OCI-M1 (cell line): Measurements from ENCODE around the gene TEP1.

Experiments
- DNase-seq: peaks from one replicate; lab custom pipeline; 2025; lab: John Stamatoyannopoulos, UW

TEP1 gene

GRCh38 chr14:20429801-20430669 lies 16.7 kb upstream of the TEP1 start:
- no peak for DNase-seq

DNA sequence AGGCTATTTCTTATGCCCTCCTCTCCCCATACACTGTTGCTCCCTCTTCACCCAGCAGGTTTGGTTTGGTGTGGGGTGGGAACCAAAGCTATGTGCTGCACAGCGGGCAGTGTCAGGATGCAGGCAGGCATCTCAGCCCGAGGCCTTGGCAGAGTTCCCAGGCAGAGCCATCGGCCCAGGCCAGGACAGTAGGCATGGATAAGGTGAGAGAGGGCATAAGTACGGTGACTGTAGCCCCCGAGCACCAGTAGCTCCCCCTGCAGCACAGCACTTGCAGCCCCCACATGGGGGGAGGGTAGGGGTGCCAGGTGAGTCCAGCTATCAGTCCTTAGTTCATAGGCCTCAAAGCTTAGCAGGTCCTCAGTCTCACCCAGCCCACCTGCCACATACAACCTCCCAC lies 15.5 kb upstream of the TEP1 start:
- DNase-seq, result no peak

- no peak for DNase-seq
Observed at GRCh38 chr14:20428010-20428365, 14.7 kb upstream of the TEP1 start.

- peak; percentile 64 for DNase-seq
Observed at GRCh38 chr14:20427231-20428009, 14.1 kb upstream of the TEP1 start.

DNA sequence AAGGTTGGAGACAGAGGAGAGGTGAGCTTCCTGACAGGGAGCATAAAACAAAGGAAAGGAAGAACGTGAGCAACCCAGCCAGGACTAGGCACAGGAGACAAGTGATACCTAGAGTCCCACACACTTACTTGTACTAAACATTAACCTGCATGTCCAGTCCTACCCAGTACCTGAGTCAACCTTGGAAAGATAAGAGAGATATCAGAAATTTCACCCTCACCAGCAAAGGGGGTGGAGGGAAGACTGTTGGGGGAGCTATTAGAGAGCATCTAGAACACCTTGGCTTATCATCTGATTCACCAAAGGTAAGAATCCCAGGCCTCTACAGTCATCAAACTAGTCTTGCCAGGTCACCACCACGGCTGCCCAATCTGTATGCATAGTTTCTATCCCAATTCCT lies 11.6 kb upstream of the TEP1 start:
- DNase-seq, result no peak

DNA sequence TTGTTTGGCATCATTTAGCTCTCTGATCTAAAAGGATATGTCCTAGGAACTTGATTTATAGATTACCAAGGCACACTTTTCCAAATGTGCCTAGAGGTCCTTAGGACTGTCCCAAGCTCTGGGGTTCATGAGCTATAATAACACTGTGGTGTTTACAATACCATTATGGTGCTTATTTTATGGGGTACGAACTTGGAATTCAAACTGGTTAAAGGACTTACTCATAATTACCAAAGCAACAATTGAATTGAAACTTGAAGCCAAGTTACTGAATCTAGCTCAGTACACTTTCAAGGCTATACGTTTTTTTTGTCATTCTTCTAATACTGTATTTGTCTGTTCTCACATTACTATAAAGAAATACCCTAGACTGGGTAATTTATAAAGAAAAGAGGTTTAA lies 9.6 kb upstream of the TEP1 start:
- no peak for DNase-seq

DNA sequence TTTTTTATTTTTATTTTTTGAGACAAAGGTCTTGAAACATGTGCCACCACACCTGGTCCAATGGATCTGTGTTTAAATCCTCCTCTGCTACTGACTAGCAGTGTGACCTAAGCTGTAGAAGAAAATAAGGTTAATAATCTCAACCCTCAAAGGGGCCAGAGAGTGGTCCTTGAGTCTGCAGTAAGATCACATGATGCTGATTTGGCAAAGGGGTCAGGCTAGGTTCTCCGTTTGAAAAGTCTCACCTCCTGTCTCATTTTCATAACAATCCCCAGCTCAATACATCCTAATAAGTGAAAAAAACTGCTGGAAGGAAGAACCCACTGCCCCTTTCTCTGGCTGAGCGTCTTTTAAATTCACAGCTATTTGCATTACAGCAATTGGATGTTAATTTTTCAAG lies 8.0 kb upstream of the TEP1 start:
- no peak for DNase-seq

DNA sequence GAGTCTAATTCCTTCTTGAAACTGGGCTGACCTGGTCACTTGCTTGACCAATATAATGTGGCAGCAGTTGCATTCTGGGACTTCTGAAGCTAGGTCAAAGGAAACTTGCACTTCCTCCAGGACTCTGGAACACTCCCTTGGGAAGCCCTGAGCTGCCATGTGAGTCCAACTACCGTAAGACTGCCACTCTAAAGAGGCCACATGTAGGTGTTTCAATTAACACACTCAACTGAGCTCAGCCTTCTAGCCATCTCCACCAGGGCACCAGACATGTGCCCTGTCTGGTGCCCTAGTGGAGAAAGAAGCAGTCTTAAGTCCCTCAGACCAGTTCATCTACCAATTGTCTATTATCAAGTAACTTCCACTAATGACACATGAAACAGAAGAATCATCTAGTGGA lies 6.1 kb upstream of the TEP1 start:
- no peak for DNase-seq

- no peak for DNase-seq
Observed at GRCh38 chr14:20418501-20418909, 5.2 kb upstream of the TEP1 start.

GRCh38 chr14:20417250-20418186 lies 4.2 kb upstream of the TEP1 start:
- DNase-seq, result no peak

- no peak for DNase-seq
Observed at GRCh38 chr14:20416223-20416622, 2.9 kb upstream of the TEP1 start.

DNA sequence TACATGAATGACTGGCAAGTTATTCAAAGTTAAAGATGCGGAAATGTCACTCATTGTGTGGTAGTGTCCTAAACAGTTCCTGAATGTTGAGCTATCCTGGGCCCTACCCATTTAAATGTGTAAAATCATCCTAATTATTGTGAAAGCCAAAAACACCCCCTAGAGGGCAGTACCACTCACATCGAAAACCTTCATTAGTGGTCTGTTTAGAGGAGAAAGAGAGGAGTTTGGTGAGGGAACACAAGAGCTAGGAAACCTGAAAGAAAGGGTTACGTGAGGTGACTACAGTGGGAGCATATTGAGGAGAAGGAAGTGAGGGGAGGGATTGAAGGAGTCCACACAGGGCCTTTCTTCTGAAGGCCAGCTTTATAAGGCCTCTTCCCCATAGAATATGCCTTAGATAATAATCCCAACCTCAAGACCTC lies 2.5 kb upstream of the TEP1 start:
- DNase-seq, result peak; percentile 87

DNA sequence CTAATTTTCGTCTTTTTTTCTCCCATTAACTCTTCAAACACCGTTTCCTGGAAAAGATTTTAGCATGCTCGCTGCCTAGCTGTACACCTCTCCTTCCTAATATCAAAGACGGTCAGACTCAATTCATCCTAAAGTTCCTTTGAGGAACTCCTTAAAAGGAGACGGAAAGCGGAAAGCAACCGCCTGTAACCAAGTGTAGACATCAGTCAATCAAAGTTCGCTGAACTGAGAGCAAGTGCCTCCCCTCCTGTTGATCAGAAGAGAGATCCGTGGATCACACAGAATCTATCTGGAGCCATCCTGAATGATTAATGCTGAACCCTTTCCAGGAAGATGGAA lies 412 bp upstream of the TEP1 start:
- peak; percentile 62 for DNase-seq

- peak; percentile 19 for DNase-seq
Observed at GRCh38 chr14:20412411-20412810, 890 bp downstream of the TEP1 start.

DNA sequence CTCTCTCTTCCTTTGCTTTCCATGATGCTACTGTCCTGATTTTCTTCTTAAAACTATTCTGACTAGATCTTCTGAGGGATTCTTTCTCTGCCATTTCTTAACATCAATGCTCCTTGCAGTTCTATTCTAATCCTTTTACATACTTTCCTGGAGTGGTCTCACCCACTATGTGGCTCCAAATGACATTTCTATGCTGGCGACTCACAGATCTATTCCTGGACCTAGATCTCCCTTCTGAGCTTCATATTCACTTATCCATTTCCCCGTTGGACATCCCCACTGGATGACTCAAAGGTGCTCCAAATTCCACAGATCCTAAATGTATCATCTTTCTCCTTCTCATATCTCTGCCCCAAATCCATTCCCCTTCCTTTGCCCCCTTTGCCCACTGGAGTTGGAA lies 4.1 kb downstream of the TEP1 start:
- no peak for DNase-seq

GRCh38 chr14:20403521-20403920 lies 9.8 kb downstream of the TEP1 start:
- no peak for DNase-seq

GRCh38 chr14:20400965-20401593 lies 12.2 kb downstream of the TEP1 start:
- DNase-seq, result no peak

DNA sequence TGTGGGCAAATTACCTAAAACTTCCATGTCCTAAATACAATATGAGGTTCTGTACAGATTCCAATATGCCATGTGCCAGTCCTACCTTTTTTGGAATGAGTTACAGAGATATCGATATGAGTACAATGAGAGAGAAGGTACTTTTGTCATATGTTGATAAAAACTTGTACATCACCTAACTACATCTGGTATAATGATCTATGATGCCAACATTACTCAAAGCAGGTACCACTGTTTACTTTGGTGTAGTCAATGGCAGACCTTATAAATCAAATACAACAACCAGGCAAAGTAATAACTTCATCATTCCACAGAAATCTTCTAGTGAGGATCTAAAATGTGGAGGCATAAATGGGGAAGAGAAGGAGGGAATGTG lies 12.7 kb downstream of the TEP1 start:
- no peak for DNase-seq

GRCh38 chr14:20397511-20397910 lies 15.8 kb downstream of the TEP1 start:
- no peak for DNase-seq

- no peak for DNase-seq
Observed at GRCh38 chr14:20391505-20391904, 21.8 kb downstream of the TEP1 start.

DNA sequence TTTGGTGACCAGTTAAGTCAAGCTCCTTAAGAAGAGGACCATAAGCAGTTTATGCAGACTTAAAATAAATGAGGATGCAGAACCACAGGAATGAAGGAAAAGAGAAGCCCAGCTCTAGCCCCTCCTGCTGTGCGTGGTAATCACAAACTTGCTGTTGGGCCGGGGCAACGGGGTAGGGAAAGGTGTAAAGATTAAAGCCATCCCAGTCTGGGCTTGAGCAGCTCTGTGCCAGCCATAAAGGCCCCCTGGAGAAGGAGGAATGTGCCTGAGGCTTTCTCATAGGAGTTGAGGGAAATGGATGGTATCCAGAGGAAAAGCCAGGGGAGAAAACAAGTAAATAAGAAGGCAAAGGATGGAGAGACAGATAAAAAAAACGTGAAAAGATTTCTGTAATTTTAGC lies 25.1 kb downstream of the TEP1 start:
- no peak for DNase-seq

GRCh38 chr14:20387576-20387975 lies 25.7 kb downstream of the TEP1 start:
- no peak for DNase-seq
